ENCODE data around the gene ADAMTS2.

Gene ADAMTS2

DNA sequence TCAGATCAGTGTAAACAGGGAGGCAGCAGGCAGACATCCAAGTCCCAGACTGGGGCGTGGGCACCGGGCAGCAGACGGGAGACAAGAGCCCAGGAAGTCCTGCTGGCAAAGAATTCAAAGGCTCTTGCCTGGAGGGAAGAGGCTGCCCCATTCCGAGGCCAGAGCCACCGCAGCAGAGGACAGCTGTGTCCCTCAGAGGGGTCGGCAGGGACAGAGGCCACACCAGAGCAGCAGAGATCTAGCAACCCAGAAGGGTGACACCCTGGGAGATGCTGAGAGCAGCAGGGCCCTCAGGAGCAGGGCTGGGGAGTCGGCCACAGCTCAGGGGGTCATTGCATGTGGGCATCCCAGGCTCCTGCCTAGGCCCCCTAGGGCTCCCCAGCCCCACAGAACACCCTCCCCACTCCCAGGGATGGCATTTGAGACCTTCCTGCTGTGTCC lies 29.1 kb downstream of the ADAMTS2 start:
- TF ChIP-seq, protein P1, sequence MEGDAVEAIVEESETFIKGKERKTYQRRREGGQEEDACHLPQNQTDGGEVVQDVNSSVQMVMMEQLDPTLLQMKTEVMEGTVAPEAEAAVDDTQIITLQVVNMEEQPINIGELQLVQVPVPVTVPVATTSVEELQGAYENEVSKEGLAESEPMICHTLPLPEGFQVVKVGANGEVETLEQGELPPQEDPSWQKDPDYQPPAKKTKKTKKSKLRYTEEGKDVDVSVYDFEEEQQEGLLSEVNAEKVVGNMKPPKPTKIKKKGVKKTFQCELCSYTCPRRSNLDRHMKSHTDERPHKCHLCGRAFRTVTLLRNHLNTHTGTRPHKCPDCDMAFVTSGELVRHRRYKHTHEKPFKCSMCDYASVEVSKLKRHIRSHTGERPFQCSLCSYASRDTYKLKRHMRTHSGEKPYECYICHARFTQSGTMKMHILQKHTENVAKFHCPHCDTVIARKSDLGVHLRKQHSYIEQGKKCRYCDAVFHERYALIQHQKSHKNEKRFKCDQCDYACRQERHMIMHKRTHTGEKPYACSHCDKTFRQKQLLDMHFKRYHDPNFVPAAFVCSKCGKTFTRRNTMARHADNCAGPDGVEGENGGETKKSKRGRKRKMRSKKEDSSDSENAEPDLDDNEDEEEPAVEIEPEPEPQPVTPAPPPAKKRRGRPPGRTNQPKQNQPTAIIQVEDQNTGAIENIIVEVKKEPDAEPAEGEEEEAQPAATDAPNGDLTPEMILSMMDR (IDR thresholded peaks at IDR 0.05; ENCODE audit: insufficient read depth, low read length, missing control alignments), result no peak
- CTCF ChIA-PET, result interaction anchor here (1.8 to 2.2 kb wide), 2 partner anchors 27 kb away, joined by 8 to 9 read pairs; no protein-coding TSS in a partner anchor
- POLR2A ChIA-PET, result no interaction called here
- DNase-seq (ENCODE audit: low read depth, low spot score), result no peak
- no peak overlapping the region for H3K4me3 ChIP-seq (ENCODE audit: low read depth, low read length)

DNA sequence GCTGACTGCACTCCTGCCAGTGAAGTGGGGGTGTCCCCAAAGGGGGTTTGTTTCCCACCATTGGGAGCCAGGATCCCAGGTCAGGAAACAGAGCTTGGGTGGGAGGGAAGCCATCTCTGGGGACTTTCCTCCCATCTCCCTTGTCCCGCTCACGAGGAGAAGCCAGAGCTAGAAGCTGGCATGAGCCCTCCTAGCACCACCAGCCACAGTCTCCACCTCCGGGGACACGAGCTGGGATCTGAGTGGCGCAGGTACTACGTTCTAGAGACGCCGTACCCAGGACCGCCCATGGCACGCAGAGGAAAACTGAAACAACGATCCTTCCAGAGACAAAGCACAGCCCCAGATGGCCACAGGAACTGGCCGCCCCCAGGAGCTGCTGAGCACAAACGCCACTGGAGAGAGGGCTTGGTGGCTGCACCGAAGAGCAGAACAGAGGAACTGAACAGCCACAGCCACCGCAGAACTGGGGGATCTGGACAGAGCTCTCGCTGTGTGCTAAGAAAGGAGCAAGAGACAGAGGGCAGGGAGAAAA lies 29.8 kb downstream of the ADAMTS2 start:
- DNase-seq (ENCODE audit: low read depth, low spot score), result no peak
- H3K4me3 ChIP-seq (ENCODE audit: low read depth, low read length), result no peak overlapping the region
- TF ChIP-seq, protein P1 (IDR thresholded peaks at IDR 0.05; ENCODE audit: insufficient read depth, low read length, missing control alignments), result no peak
- ChIA-PET CTCF (interaction anchor here (1.8 kb wide), 1 partner anchor 28 kb away, joined by 9 read pairs; no protein-coding TSS in a partner anchor), POLR2A (no interaction called here)

DNA sequence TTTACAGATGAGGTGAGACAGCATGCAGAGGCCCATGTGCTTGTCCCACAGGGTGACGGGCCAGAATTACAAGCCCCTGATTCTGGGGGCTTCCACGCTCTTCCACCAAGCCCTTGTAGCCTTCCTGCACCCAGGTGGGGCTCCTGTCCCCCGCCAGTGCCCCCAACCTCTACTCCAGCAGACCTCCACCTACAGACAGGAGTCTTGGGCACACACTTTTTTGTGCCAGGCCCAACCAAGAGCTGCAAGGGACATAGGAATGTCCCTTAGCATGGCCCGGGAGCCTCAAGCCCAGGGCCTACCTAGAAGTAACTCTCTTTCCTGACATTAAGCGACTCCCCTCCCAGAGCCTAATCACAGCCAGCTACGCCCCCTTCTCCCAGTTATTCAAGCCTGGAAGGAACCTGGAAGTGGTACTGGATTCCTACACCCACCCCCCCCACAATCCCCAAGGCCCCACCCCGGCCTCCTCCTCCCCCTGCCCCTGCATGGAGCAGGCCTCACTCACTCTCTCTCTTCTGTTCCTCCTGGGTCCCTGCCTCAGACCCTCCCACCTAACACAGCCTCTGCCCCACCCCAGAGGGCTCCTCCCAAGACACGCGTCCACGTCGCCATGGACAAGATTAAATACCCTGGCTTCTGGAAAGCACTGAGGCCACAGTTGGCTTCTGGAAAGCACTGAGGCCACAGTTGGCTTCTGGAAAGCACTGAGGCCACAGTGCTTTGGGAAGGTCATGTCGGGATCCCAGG lies 30.5 kb downstream of the ADAMTS2 start:
- CTCF ChIA-PET, result interaction anchor here (1.0 to 1.8 kb wide), 2 partner anchors 29 to 39 kb away, joined by 3 to 9 read pairs; no protein-coding TSS in a partner anchor
- POLR2A ChIA-PET, result interaction anchor here (1.2 kb wide), 1 partner anchor 35 kb away, joined by 5 read pairs; no protein-coding TSS in a partner anchor

DNA sequence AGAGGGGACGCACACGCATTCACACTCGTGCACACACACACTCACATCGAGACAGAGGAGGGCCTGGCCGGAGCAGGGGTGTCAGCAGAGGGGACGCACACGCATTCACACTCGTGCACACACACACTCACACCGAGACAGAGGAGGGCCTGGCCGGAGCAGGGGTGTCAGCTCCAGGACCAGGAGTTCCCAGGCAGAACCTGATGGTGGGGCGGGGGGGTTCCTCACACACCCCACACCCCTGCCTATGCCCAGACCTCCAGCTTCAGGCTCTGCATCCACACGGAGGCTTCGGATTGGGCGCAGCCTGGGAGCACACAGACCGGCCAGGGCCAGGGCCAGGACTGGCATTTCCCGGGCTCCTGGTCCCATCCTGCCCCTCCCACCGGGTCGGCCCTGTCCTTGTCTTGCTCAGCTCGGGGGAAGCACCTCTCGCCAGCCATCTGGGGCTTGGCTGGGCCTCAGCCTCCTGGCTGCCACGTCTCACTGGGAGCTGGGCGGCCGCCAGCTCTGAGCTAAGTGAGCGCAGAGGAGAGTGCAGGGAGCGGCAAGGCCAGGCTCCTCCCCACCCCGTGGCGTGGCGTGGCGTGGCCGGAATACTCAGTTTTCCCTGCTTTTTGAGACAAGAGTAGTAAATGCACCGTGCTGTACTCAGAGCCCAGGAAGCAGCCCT lies 31.3 kb downstream of the ADAMTS2 start:
- DNase-seq (ENCODE audit: low read depth, low spot score), result peak; percentile 63
- H3K4me3 ChIP-seq (ENCODE audit: low read depth, low read length), result no peak overlapping the region
- ChIA-PET POLR2A (interaction anchor here (0.6 to 1.2 kb wide), 2 partner anchors 34 to 49 kb away, joined by 3 to 5 read pairs; no protein-coding TSS in a partner anchor), CTCF (interaction anchor here (1.0 to 1.8 kb wide), 2 partner anchors 29 to 38 kb away, joined by 3 to 9 read pairs; no protein-coding TSS in a partner anchor)
- TF ChIP-seq, protein P1 (IDR thresholded peaks at IDR 0.05; ENCODE audit: insufficient read depth, low read length, missing control alignments), result no peak

More for the DNA sequence above, 30.5 kb downstream of the ADAMTS2 start:
- TF ChIP-seq, protein P1 (IDR thresholded peaks at IDR 0.05; ENCODE audit: insufficient read depth, low read length, missing control alignments), result no peak
- no peak overlapping the region for H3K4me3 ChIP-seq (ENCODE audit: low read depth, low read length)
- DNase-seq (ENCODE audit: low read depth, low spot score), result no peak

DNA sequence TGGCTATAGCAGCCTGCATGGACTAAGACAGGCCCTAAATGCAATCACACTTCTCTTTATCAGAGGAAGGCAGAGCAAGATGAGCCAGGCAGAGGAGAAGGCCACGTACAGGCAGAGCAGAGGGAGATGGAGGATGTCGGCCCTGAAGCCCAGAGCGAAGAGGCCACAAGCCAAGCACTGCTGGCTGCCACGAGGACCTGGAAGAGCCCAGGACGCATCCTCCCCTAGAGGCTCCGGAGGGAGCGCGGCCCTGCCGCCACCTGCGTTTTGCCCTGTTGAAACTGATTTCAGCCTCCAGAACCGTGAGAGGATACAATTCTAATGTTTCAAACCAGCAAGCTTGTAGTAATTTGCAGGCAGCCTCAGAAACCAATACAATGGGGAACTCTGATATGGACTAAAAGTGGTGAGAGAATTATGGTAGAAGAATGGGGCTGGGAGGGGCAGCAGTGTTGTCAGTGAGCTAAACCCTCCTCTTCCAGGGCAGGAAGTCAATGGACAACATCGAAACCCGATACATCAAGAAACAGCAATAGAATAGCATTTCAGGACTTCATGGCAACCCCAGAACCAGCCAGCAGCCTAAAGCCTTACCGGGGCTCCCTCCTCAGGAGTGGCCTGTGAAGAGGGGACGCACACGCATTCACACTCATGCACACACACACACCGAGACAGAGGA lies 32.6 kb downstream of the ADAMTS2 start:
- ChIA-PET POLR2A (no interaction called here), CTCF (interaction anchor here (1.0 kb wide), 3 partner anchors 22 to 94 kb away, joined by 3 to 4 read pairs (median 3); no protein-coding TSS in a partner anchor)
- no peak overlapping the region for H3K4me3 ChIP-seq (ENCODE audit: low read depth, low read length)
- no peak for DNase-seq (ENCODE audit: low read depth, low spot score)
- TF ChIP-seq, protein P1 (IDR thresholded peaks at IDR 0.05; ENCODE audit: insufficient read depth, low read length, missing control alignments), result no peak
